AG04450 (cell line): ENCODE measurements around the gene ANKDD1A. TPM values are rescaled to one million over a fixed set of nuclear protein-coding genes. Genes with fewer than 3 reads are reported as not detected.

ENCODE experiments used
- CTCF ChIA-PET: fragments of 300-600, 350-600 bp; formaldehyde crosslinking; extraction: SDS; loops from one replicate; lab custom pipeline; 2022; ENCODE audit warnings: antibody characterized with exemption, inconsistent platforms; lab: Charles Lee
- POLR2A ChIA-PET: fragments of 350-600 bp; formaldehyde crosslinking; extraction: SDS; loops from one replicate; lab custom pipeline; 2021; ENCODE audit warnings: antibody characterized with exemption, inconsistent platforms; lab: Yijun Ruan, JAX
- DNase-seq: peaks from one replicate; pipeline ENCODE4 v3.0.0-alpha.2; 2011; ENCODE audit warnings: low read depth, low spot score
- H3K27ac ChIP-seq: one replicate; pipeline ENCODE4 v1.5.1; 2012; ENCODE audit warnings: low read depth, low read length, control low read depth
- H3K27me3 ChIP-seq: one replicate; pipeline ENCODE4 v1.6.0; 2012; ENCODE audit warnings: low read length; ENCODE audit not compliant: control insufficient read depth, insufficient read depth
- H3K4me3 ChIP-seq: 2 replicates; pipeline ENCODE4 v1.5.1; 2011; ENCODE audit warnings: mild to moderate bottlenecking, low read depth, low read length, control low read depth
- H3K9me3 ChIP-seq: 2 replicates; pipeline ENCODE4 v1.5.1; 2012; ENCODE audit warnings: low read length; ENCODE audit not compliant: control insufficient read depth, insufficient read depth
- CTCF ChIP-seq: IDR thresholded peaks from 2 replicates; pipeline ENCODE4 v1.5.1; 2011; ENCODE audit warnings: low read depth, low read length, control low read depth, inconsistent platforms
- polyA plus RNA-seq: library from polyadenylated mRNA; depleted of rRNA; stranded (reverse); fragments of >200 nt; gene quantifications from 2 replicates; pipeline ENCODE4 v1.2.3, GENCODE V29; 2011

ANKDD1A gene
- polyA plus RNA-seq, 1 experiment = 4.0 TPM

DNA sequence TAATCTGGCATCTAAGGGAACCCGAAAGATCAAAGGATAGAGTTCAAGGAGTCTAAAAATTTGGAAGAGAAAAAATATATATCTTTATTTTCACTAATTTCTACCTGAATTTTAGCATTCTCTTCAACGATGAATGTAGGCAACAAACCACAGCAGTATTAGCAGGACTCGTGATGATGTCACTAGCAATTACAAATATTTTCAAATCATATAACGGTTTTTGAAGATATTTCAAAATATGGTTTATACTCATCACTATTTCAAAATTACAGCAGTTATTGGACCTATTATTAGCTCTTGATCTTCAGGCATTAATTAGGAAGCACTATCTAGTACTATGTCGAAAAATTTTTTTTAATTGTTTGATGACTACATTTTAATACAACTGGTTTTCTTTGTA is 27.0 kb upstream of the ANKDD1A start:
- CTCF ChIA-PET = no interaction called here
- H3K4me3 ChIP-seq = no peak overlapping the region
- POLR2A ChIA-PET = interaction anchor here (0.7 to 1.1 kb wide), 3 partner anchors 10 to 44 kb away, joined by 3 to 4 read pairs (median 3); no protein-coding TSS in a partner anchor
- no peaks in the 10 kb centered on the region for H3K27me3 ChIP-seq
- no peak overlapping the region for H3K27ac ChIP-seq
- TF ChIP-seq CTCF = no peak
- no peak for DNase-seq
- no peaks in the 10 kb centered on the region for H3K9me3 ChIP-seq

GRCh38 chr15:64888336-64888735 is 23.4 kb upstream of the ANKDD1A start:
- POLR2A ChIA-PET = no interaction called here
- DNase-seq = no peak
- H3K9me3 ChIP-seq = no peaks in the 10 kb centered on the region; the same call in 1 of the 2 replicates
- CTCF ChIA-PET = interaction anchor here (1.1 kb wide), 1 partner anchor 79 kb away, joined by 4 read pairs; no protein-coding TSS in a partner anchor
- H3K27me3 ChIP-seq = no peaks in the 10 kb centered on the region
- no peak overlapping the region for H3K4me3 ChIP-seq
- TF ChIP-seq CTCF = no peak
- no peak overlapping the region for H3K27ac ChIP-seq

DNA sequence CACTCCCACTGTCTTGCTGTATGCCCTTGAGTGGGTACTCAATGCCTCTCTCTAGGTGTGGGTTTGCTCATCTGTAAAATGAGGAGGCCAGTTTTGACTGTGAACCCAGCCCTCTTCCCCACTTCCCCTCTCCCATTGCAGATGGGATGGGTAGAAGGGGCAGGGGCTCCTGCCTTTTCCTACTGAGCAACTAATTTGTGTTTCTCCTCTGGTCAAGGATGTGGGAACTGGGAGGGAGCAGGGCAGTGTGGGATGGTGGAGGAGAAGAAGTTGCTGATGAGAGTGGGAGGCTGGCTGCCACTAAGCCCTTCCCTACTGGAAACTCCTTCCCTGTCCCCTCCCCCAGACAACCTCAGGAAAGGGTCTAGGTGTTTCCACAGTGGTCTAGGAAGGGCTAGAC is 20.1 kb upstream of the ANKDD1A start:
- no peak for TF ChIP-seq CTCF
- DNase-seq = no peak
- Histone ChIP-seq H3K9me3 (no peaks in the 10 kb centered on the region; the same call in 1 of the 2 replicates), H3K27me3 (no peaks in the 10 kb centered on the region), H3K27ac (no peak overlapping the region), H3K4me3 (no peak overlapping the region)
- ChIA-PET CTCF (no interaction called here), POLR2A (no interaction called here)

DNA sequence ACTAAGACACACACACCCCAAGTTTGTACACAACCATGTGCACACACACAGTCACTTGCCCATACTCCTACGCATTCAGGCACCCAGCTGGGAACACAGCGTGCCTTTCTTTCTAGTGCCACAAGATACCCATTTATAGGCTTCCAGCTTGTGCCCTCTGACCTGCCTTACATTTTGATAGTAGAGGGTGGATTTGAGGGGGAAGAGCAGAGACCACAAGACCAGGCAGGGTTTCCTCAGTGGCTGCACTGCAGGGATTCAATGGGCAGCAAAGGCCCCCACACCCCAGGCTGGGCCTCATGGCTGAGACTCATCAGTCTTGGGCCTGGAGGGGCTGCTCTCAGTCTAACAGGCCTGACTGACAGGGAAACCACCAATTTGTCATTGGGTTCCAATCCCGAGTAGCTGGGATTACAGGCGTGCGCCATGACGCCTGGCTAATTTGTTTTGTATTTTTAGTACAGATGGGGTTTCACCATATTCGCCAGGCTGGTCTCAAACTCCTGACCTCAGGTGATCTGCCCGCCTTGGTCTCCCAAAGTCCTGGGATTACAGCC is 18.8 kb upstream of the ANKDD1A start:
- H3K27me3 ChIP-seq = no peaks in the 10 kb centered on the region
- no peak for DNase-seq
- TF ChIP-seq CTCF = no peak
- ChIA-PET CTCF (no interaction called here), POLR2A (no interaction called here)
- H3K27ac ChIP-seq = no peak overlapping the region
- H3K9me3 ChIP-seq = no peaks in the 10 kb centered on the region; the same call in 1 of the 2 replicates
- H3K4me3 ChIP-seq = no peak overlapping the region

DNA sequence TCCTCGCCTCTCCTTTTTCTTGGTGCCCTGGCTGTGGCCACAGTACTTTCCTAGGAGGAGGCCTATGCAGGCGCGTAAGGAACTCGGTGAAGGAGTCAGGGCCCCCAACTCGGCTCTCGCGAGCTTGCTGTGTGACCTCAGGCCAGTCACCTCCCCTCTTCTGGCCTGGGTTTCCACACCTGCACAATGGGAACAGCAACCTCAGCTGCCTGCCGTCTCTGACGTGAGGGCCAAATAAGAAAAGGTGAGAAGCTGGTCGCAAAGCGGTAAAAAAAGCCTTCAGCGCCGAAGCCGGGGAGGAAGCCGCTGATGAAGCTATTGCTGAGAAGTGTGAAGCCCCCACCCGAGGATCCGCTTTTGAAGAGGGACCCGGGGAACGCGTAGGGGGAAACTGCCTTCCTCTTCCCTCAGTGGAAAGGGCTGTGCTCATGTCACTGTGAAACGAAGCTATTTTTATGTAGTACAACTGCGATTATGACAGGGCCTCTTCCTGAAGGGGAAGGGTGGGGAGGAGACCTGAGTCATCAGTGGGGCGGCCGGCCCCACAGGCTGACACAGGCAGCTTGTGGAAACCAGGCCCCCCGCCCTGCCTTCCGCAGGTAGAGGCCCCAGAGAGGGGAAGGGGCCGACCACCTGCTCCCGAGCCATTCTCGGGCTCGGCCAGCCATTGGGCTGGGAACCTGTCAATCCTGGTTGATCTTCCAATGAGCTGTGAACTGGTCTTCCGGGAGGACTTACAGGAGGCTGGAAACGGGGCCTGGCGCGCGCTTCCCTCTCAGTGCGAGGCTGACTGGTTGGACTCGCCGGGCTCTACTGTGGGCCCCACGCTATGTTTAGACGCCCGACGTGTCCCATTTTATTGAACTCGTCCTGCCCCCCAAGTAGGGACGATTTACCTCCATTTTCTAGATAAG is 18.0 kb upstream of the ANKDD1A start:
- Histone ChIP-seq H3K27ac (peak overlapping the region; percentile 68), H3K4me3 (no peak overlapping the region), H3K9me3 (no peaks in the 10 kb centered on the region; the same call in 1 of the 2 replicates), H3K27me3 (no peaks in the 10 kb centered on the region)
- no peak for TF ChIP-seq CTCF
- ChIA-PET CTCF (no interaction called here), POLR2A (interaction anchor here (0.8 to 1.7 kb wide), 5 partner anchors 10 to 68 kb away, joined by 3 to 4 read pairs (median 3); partner anchors contain the start of gene PIF1)
- peak; percentile 81 for DNase-seq
